ENCODE measurements around the gene STON1. TPM values are rescaled to one million over a fixed set of nuclear protein-coding genes. Genes with fewer than 3 reads are reported as not detected.

The STON1 gene
- total RNA-seq, 2 donors from 2014 or later: 15.0 to 19.5 TPM

- peaks cover 20% of the 10 kb centered on the region for H3K4me1 Mint-ChIP-seq
- WGBS, 2 experiments (ENCODE audit: insufficient coverage in 1 of 2, insufficient read length in 1 of 2): 87 to 97% methylated on average over 4 to 7 of the region's 7 CpGs
- no peaks in the 10 kb centered on the region for H3K27me3 Mint-ChIP-seq (ENCODE audit: insufficient read depth)
- no peak overlapping the region for H3K9ac ChIP-seq (ENCODE audit: extremely low read depth, low read length, poor library complexity, severe bottlenecking)
- peak; percentile 77 for DNase-seq
- peaks cover 4% of the 10 kb centered on the region for H3K36me3 Mint-ChIP-seq (ENCODE audit: low read depth)
- no peaks in the 10 kb centered on the region for H3K9me3 Mint-ChIP-seq
- no peak overlapping the region for H3K4me3 ChIP-seq (ENCODE audit: low read length)
- no peak overlapping the region for H3K27ac ChIP-seq (ENCODE audit: low read depth, low read length)
- no peaks in the 10 kb centered on the region for H3K27me3 ChIP-seq (ENCODE audit: control insufficient read depth, insufficient read depth, low read length, poor library complexity, severe bottlenecking)
- H3K4me3 Mint-ChIP-seq: no peak overlapping the region
- H3K36me3 ChIP-seq (ENCODE audit: control insufficient read depth, insufficient read depth, low read length): no peaks in the 10 kb centered on the region
- H3K9me3 ChIP-seq (ENCODE audit: control insufficient read depth, low read length): no peaks in the 10 kb centered on the region
- peak overlapping the region; percentile 19 for H3K27ac Mint-ChIP-seq
- peaks cover 8% of the 10 kb centered on the region for H3K4me1 ChIP-seq (ENCODE audit: control insufficient read depth, insufficient read depth, low read length)
- peak; percentile 55 for TF ChIP-seq CTCF (conservative IDR thresholded peaks at IDR 0.05)
These were observed 10.4 kb downstream of the STON1 start for GRCh38 chr2:48540237-48540935.

GRCh38 chr2:48541666-48542389 lies 11.9 kb downstream of the STON1 start:
- WGBS, 2 experiments (ENCODE audit: insufficient coverage in 1 of 2, insufficient read length in 1 of 2): 95 to 97% methylated on average over 3 to 7 of the region's 7 CpGs
- Mint-ChIP-seq H3K4me3 (no peak overlapping the region), H3K4me1 (peaks cover 22% of the 10 kb centered on the region), H3K9me3 (no peaks in the 10 kb centered on the region), H3K27me3 (ENCODE audit: insufficient read depth) (no peaks in the 10 kb centered on the region), H3K27ac (peak overlapping the region; percentile 24), H3K36me3 (ENCODE audit: low read depth) (peaks cover 4% of the 10 kb centered on the region)
- no peak for TF ChIP-seq CTCF (conservative IDR thresholded peaks at IDR 0.05)
- Histone ChIP-seq H3K9me3 (ENCODE audit: control insufficient read depth, low read length) (no peaks in the 10 kb centered on the region), H3K27ac (ENCODE audit: low read depth, low read length) (no peak overlapping the region), H3K4me3 (ENCODE audit: low read length) (no peak overlapping the region), H3K27me3 (ENCODE audit: control insufficient read depth, insufficient read depth, low read length, poor library complexity, severe bottlenecking) (no peaks in the 10 kb centered on the region), H3K36me3 (ENCODE audit: control insufficient read depth, insufficient read depth, low read length) (no peaks in the 10 kb centered on the region), H3K4me1 (ENCODE audit: control insufficient read depth, insufficient read depth, low read length) (peaks cover 8% of the 10 kb centered on the region), H3K9ac (ENCODE audit: extremely low read depth, low read length, poor library complexity, severe bottlenecking) (no peak overlapping the region)
- no peak for DNase-seq

GRCh38 chr2:48543895-48544294 lies 13.9 kb downstream of the STON1 start:
- Histone ChIP-seq H3K4me1 (ENCODE audit: control insufficient read depth, insufficient read depth, low read length) (peaks cover 14% of the 10 kb centered on the region), H3K36me3 (ENCODE audit: control insufficient read depth, insufficient read depth, low read length) (no peaks in the 10 kb centered on the region), H3K27me3 (ENCODE audit: control insufficient read depth, insufficient read depth, low read length, poor library complexity, severe bottlenecking) (no peaks in the 10 kb centered on the region), H3K9ac (ENCODE audit: extremely low read depth, low read length, poor library complexity, severe bottlenecking) (no peak overlapping the region), H3K4me3 (ENCODE audit: low read length) (no peak overlapping the region), H3K27ac (ENCODE audit: low read depth, low read length) (no peak overlapping the region), H3K9me3 (ENCODE audit: control insufficient read depth, low read length) (no peaks in the 10 kb centered on the region)
- no peak overlapping the region for H3K4me3 Mint-ChIP-seq
- H3K27ac Mint-ChIP-seq: no peak overlapping the region
- H3K9me3 Mint-ChIP-seq: no peaks in the 10 kb centered on the region
- no peaks in the 10 kb centered on the region for H3K27me3 Mint-ChIP-seq (ENCODE audit: insufficient read depth)
- 96 to 100% methylated on average over 1 of the region's 1 CpG for WGBS, 2 experiments (ENCODE audit: insufficient coverage in 1 of 2, insufficient read length in 1 of 2)
- TF ChIP-seq CTCF (conservative IDR thresholded peaks at IDR 0.05): no peak
- peaks cover 35% of the 10 kb centered on the region for H3K4me1 Mint-ChIP-seq
- DNase-seq: no peak
- H3K36me3 Mint-ChIP-seq (ENCODE audit: low read depth): no peaks in the 10 kb centered on the region
